ENCODE data around the gene SSH2. TPM values are rescaled to one million over a fixed set of nuclear protein-coding genes. Genes with fewer than 3 reads are reported as not detected.

The SSH2 gene
- total and polyA plus RNA-seq, 2 donors (not counting 1 experiment from before 2014, with no cell fraction given), result 51.5 to 183 TPM

- CTCF ChIA-PET, result interaction anchor here (0.8 to 15.4 kb wide), 3 partner anchors 20 to 241 kb away, joined by 4 to 336 read pairs (median 4); partner anchors contain the start of genes ABHD15, GIT1 and TP53I13
- TF ChIP-seq EZH2 (IDR thresholded peaks at IDR 0.05; ENCODE audit: borderline replicate concordance, insufficient read depth, low read depth, low read length, poor library complexity, severe bottlenecking), result no peak
- TF ChIP-seq CTCF (IDR thresholded peaks at IDR 0.05), result no peak
- WGBS (ENCODE audit: insufficient coverage), result 94% methylated on average over 11 of the region's 11 CpGs
- Histone ChIP-seq H3K4me3 (ENCODE audit: control extremely low read depth in 1 of 5, extremely low read depth in 1 of 5, insufficient read depth in 1 of 5, low read depth in 2 of 5, low read length in 4 of 5) (no peak overlapping the region), H3K27ac (ENCODE audit: low read length in 2 of 2) (no peak overlapping the region), H3K27me3 (replicated peaks in 1 of 4; ENCODE audit: control extremely low read depth in 1 of 4, control insufficient read depth in 3 of 4, insufficient read depth in 4 of 4, low read length in 3 of 4) (peaks cover 0 to 24% (median 8%) of the 10 kb centered on the region in 4 experiments), H2AFZ (ENCODE audit: insufficient read depth, low read depth, low read length, poor library complexity, severe bottlenecking) (no peak overlapping the region), H3K79me2 (ENCODE audit: control insufficient read depth, insufficient read depth, low read length) (no peaks in the 10 kb centered on the region), H3K9me3 (ENCODE audit: control extremely low read depth in 1 of 3, control insufficient read depth in 2 of 3, insufficient read depth in 1 of 3, low read length in 2 of 3) (no peaks in the 10 kb centered on the region), H3K9ac (ENCODE audit: low read length) (no peak overlapping the region), H3K4me2 (replicated peaks; ENCODE audit: low read depth, low read length, poor library complexity, severe bottlenecking) (no peak overlapping the region), H4K20me1 (ENCODE audit: control insufficient read depth, insufficient read depth, low read length, poor library complexity, severe bottlenecking) (peaks cover 21% of the 10 kb centered on the region), H3K36me3 (replicated peaks in 1 of 2; ENCODE audit: control extremely low read depth in 1 of 2, control insufficient read depth in 1 of 2, extremely low read depth in 1 of 2, insufficient read depth in 2 of 2, low read length in 1 of 2) (no peaks in the 10 kb centered on the region), H3K4me1 (ENCODE audit: control insufficient read depth in 2 of 2, insufficient read depth in 2 of 2, low read length in 2 of 2) (peaks cover 34 to 35% of the 10 kb centered on the region in 2 donors)
- Mint-ChIP-seq H3K27me3 (no peaks in the 10 kb centered on the region), H3K27ac (no peak overlapping the region), H3K4me1 (peaks cover 25% of the 10 kb centered on the region), H3K4me3 (peak overlapping the region; percentile 29), H3K9me3 (ENCODE audit: insufficient read depth) (no peaks in the 10 kb centered on the region)
- DNase-seq, result no peak
- POLR2A ChIA-PET, result no interaction called here
- ATAC-seq (ENCODE audit: low read depth), result no peak
- intact Hi-C loops (cut with micrococcal nuclease), result loop anchor here (10.0 kb wide), 1 partner anchor 317 kb away; the partner anchor contains the start of gene NUFIP2
Observed at GRCh38 chr17:29611351-29612093, 318.5 kb downstream of the SSH2 start.

GRCh38 chr17:29610395-29610794 is 319.6 kb downstream of the SSH2 start:
- Histone ChIP-seq H3K79me2 (ENCODE audit: control insufficient read depth, insufficient read depth, low read length) (no peaks in the 10 kb centered on the region), H3K9ac (ENCODE audit: low read length) (no peak overlapping the region), H3K36me3 (replicated peaks in 1 of 2; ENCODE audit: control extremely low read depth in 1 of 2, control insufficient read depth in 1 of 2, extremely low read depth in 1 of 2, insufficient read depth in 2 of 2, low read length in 1 of 2) (no peaks in the 10 kb centered on the region), H2AFZ (ENCODE audit: insufficient read depth, low read depth, low read length, poor library complexity, severe bottlenecking) (no peak overlapping the region), H3K4me1 (ENCODE audit: control insufficient read depth in 2 of 2, insufficient read depth in 2 of 2, low read length in 2 of 2) (peaks cover 24 to 25% of the 10 kb centered on the region in 2 donors), H3K4me2 (replicated peaks; ENCODE audit: low read depth, low read length, poor library complexity, severe bottlenecking) (no peak overlapping the region), H3K27me3 (replicated peaks in 1 of 4; ENCODE audit: control extremely low read depth in 1 of 4, control insufficient read depth in 3 of 4, insufficient read depth in 4 of 4, low read length in 3 of 4) (peaks cover 0 to 15% (median 3%) of the 10 kb centered on the region in 4 experiments), H3K4me3 (ENCODE audit: control extremely low read depth in 1 of 5, extremely low read depth in 1 of 5, insufficient read depth in 1 of 5, low read depth in 2 of 5, low read length in 4 of 5) (no peak overlapping the region), H4K20me1 (ENCODE audit: control insufficient read depth, insufficient read depth, low read length, poor library complexity, severe bottlenecking) (peaks cover 13% of the 10 kb centered on the region), H3K27ac (ENCODE audit: low read length in 2 of 2) (no peak overlapping the region), H3K9me3 (ENCODE audit: control extremely low read depth in 1 of 3, control insufficient read depth in 2 of 3, insufficient read depth in 1 of 3, low read length in 2 of 3) (no peaks in the 10 kb centered on the region)
- no peaks in the 10 kb centered on the region for H3K9me3 Mint-ChIP-seq (ENCODE audit: insufficient read depth)
- DNase-seq (no peak), ATAC-seq (ENCODE audit: low read depth) (no peak)
- WGBS (ENCODE audit: insufficient coverage), result 100% methylated on average over 1 of the region's 3 CpGs
- H3K27ac Mint-ChIP-seq, result no peak overlapping the region
- no peaks in the 10 kb centered on the region for H3K27me3 Mint-ChIP-seq
- ChIA-PET POLR2A (no interaction called here), CTCF (interaction anchor here (1.1 to 15.4 kb wide), 4 partner anchors 19 to 240 kb away, joined by 3 to 336 read pairs (median 4); partner anchors contain the start of genes ABHD15, GIT1 and TP53I13)
- no peak for TF ChIP-seq CTCF (IDR thresholded peaks at IDR 0.05)
- no peak for TF ChIP-seq EZH2 (IDR thresholded peaks at IDR 0.05; ENCODE audit: borderline replicate concordance, insufficient read depth, low read depth, low read length, poor library complexity, severe bottlenecking)
- no peak overlapping the region for H3K4me3 Mint-ChIP-seq
- intact Hi-C loops (cut with micrococcal nuclease), result loop anchor here (10.0 kb wide), 1 partner anchor 316 kb away; the partner anchor contains the start of gene NUFIP2
- peaks cover 13% of the 10 kb centered on the region for H3K4me1 Mint-ChIP-seq

All from B cell (primary cell).